Hematopoietic multipotent progenitor cell treated with erythropoietin and hydrocortisone succinate and interleukin-3 and kit ligand, for 8 days (in vitro differentiated cells): ENCODE results near the gene SH2D1B.

Experiments used
- DNase-seq: peaks from one replicate; pipeline ENCODE4 v3.0.0-alpha.2; 2015

The SH2D1B gene

GRCh38 chr1:162397943-162398560 lies 13.9 kb downstream of the SH2D1B start:
- no peak for DNase-seq

- peak; percentile 38 for DNase-seq
Observed at GRCh38 chr1:162397039-162397448, 14.9 kb downstream of the SH2D1B start.

- DNase-seq = no peak
Observed at GRCh38 chr1:162396201-162396906, 15.6 kb downstream of the SH2D1B start.

GRCh38 chr1:162391790-162392563 lies 20.0 kb downstream of the SH2D1B start:
- peak; percentile 77 for DNase-seq

GRCh38 chr1:162390396-162391185 lies 21.3 kb downstream of the SH2D1B start:
- no peak for DNase-seq

- DNase-seq = no peak
Observed at GRCh38 chr1:162389971-162390370, 22.0 kb downstream of the SH2D1B start.

- DNase-seq = no peak
Observed at GRCh38 chr1:162389021-162389818, 22.7 kb downstream of the SH2D1B start.

- DNase-seq = no peak
Observed at GRCh38 chr1:162388615-162389014, 23.3 kb downstream of the SH2D1B start.

- DNase-seq = no peak
Observed at GRCh38 chr1:162388083-162388594, 23.8 kb downstream of the SH2D1B start.

- no peak for DNase-seq
Observed at GRCh38 chr1:162387226-162388082, 24.5 kb downstream of the SH2D1B start.

GRCh38 chr1:162386292-162387225 lies 25.4 kb downstream of the SH2D1B start:
- DNase-seq = peak; percentile 61

- DNase-seq = no peak
Observed at GRCh38 chr1:162385702-162386101, 26.2 kb downstream of the SH2D1B start.

GRCh38 chr1:162385280-162385623 lies 26.7 kb downstream of the SH2D1B start:
- no peak for DNase-seq

GRCh38 chr1:162384601-162385279 lies 27.2 kb downstream of the SH2D1B start:
- DNase-seq = no peak

- DNase-seq = no peak
Observed at GRCh38 chr1:162384116-162384515, 27.8 kb downstream of the SH2D1B start.

GRCh38 chr1:162383516-162383915 lies 28.4 kb downstream of the SH2D1B start:
- no peak for DNase-seq

GRCh38 chr1:162383091-162383490 lies 28.8 kb downstream of the SH2D1B start:
- DNase-seq = no peak

GRCh38 chr1:162381941-162382750 lies 29.8 kb downstream of the SH2D1B start:
- DNase-seq = no peak
